Central memory CD8-positive, alpha-beta T cell (primary cell): ENCODE results near the gene NPHP3.
"Not testable (repeated sequence)": the region's sequence is repeated elsewhere in the genome, so short reads cannot be mapped to it uniquely, and the experiment has no call there.

Experiments used
- ATAC-seq: fragments of 150-1000 bp; cut with Tn5 transposase; replicated peaks from 2 replicates; pipeline ENCODE4 v1.10.0; 2022; ENCODE audit warnings: mild to moderate bottlenecking, moderate FRiP score, moderate number of reproducible peaks; ENCODE audit not compliant: poor library complexity, severe bottlenecking; ENCODE audit errors: extremely low read depth
- DNase-seq, 2 donors: peaks; one replicate each; pipeline ENCODE4 v3.0.0; 2021; ENCODE audit warnings: low spot score in 2 of 2
- H3K27ac Mint-ChIP-seq: one replicate; pipeline ENCODE4 v1.8.0; 2022; ENCODE audit warnings: low read depth, mild to moderate bottlenecking, moderate library complexity, mixed read lengths
- H3K27me3 Mint-ChIP-seq: one replicate; pipeline ENCODE4 v1.8.0; 2022; ENCODE audit warnings: mixed read lengths
- H3K36me3 Mint-ChIP-seq: one replicate; pipeline ENCODE4 v1.8.0; 2022; ENCODE audit warnings: mild to moderate bottlenecking, moderate library complexity, mixed read lengths; ENCODE audit not compliant: insufficient read depth
- H3K4me1 Mint-ChIP-seq: one replicate; pipeline ENCODE4 v1.8.0; 2022; ENCODE audit warnings: mixed read lengths
- H3K4me3 Mint-ChIP-seq: one replicate; pipeline ENCODE4 v1.8.0; 2022; ENCODE audit warnings: mild to moderate bottlenecking, moderate library complexity, mixed read lengths
- H3K9me3 Mint-ChIP-seq: one replicate; pipeline ENCODE4 v1.8.0; 2022; ENCODE audit warnings: mixed read lengths

Gene NPHP3

GRCh38 chr3:132655471-132655870 is 66.7 kb downstream of the NPHP3 start:
- no peaks in the 10 kb centered on the region for H3K27me3 Mint-ChIP-seq
- ATAC-seq (no peak), DNase-seq (no peak)
- no peak overlapping the region for H3K4me3 Mint-ChIP-seq
- no peaks in the 10 kb centered on the region for H3K9me3 Mint-ChIP-seq
- no peak overlapping the region for H3K27ac Mint-ChIP-seq
- peaks cover 21% of the 10 kb centered on the region for H3K4me1 Mint-ChIP-seq
- H3K36me3 Mint-ChIP-seq: peaks cover 8% of the 10 kb centered on the region

DNA sequence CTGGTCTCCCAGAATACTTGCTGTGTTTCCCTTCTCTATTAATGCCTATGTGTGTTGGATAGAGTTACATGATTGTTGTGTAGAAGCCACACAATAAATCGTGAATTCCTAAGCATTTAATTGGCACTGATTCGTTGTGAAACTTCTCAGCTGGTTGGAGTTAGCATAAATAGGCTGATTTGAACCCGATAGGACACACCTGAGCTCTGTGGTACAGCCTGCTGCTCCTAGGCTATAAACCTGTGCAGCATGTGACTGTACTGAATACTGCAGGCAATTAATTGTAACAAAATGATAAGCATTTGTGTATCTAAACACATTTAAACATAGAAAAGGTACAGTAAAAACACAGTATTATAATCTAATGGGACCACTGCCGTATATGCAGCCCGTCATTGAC is 67.5 kb downstream of the NPHP3 start:
- peaks cover 2% of the 10 kb centered on the region for H3K36me3 Mint-ChIP-seq
- DNase-seq (no peak), ATAC-seq (no peak)
- no peak overlapping the region for H3K27ac Mint-ChIP-seq
- H3K4me1 Mint-ChIP-seq: peaks cover 21% of the 10 kb centered on the region
- no peaks in the 10 kb centered on the region for H3K9me3 Mint-ChIP-seq
- H3K27me3 Mint-ChIP-seq: no peaks in the 10 kb centered on the region
- H3K4me3 Mint-ChIP-seq: no peak overlapping the region

GRCh38 chr3:132654190-132654589 is 68.0 kb downstream of the NPHP3 start:
- Mint-ChIP-seq H3K9me3 (no peaks in the 10 kb centered on the region), H3K27me3 (no peaks in the 10 kb centered on the region), H3K36me3 (no peaks in the 10 kb centered on the region), H3K4me1 (peaks cover 20% of the 10 kb centered on the region), H3K4me3 (no peak overlapping the region), H3K27ac (no peak overlapping the region)
- DNase-seq (no peak), ATAC-seq (no peak)

DNA sequence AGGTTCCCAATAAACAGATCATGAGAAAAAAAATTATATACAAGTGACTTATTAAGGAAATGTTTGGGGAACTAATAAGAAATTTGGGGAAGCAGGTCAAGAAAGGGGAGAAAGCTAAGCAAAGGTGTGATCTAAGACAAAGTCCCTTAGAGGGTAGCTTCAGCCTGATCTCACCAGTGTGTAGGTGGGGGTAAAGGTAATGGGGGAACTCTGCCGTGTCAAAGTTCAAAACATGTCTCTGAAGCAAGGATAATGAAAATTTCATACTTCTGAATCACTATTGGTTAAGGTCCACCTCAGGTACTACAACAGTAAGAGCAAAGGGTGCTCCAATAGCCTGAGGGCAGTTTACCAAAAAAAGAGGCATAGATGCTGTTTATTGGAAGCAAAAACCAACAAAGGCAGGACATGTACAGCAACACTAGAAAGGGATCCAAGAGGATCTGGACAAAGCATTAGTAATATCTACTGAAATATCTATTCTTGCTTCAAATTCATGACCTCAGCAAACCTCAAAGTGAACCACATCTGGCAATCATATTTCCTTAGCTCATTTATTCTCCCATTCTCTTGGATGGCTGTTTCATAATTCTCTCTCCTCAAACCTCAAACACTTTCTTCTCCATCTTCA is 69.5 kb downstream of the NPHP3 start:
- peaks cover 10% of the 10 kb centered on the region for H3K4me1 Mint-ChIP-seq
- no peaks in the 10 kb centered on the region for H3K9me3 Mint-ChIP-seq
- DNase-seq (no peak), ATAC-seq (no peak)
- H3K27me3 Mint-ChIP-seq: no peaks in the 10 kb centered on the region
- no peak overlapping the region for H3K27ac Mint-ChIP-seq
- no peak overlapping the region for H3K4me3 Mint-ChIP-seq
- H3K36me3 Mint-ChIP-seq: no peaks in the 10 kb centered on the region

- no peak for ATAC-seq
- Mint-ChIP-seq H3K4me1 (peaks cover 5% of the 10 kb centered on the region), H3K36me3 (no peaks in the 10 kb centered on the region), H3K27me3 (no peaks in the 10 kb centered on the region), H3K27ac (no peak overlapping the region), H3K9me3 (no peaks in the 10 kb centered on the region), H3K4me3 (no peak overlapping the region)
- DNase-seq: no peak
Measured at GRCh38 chr3:132650153-132650552, 72.1 kb downstream of the NPHP3 start.

DNA sequence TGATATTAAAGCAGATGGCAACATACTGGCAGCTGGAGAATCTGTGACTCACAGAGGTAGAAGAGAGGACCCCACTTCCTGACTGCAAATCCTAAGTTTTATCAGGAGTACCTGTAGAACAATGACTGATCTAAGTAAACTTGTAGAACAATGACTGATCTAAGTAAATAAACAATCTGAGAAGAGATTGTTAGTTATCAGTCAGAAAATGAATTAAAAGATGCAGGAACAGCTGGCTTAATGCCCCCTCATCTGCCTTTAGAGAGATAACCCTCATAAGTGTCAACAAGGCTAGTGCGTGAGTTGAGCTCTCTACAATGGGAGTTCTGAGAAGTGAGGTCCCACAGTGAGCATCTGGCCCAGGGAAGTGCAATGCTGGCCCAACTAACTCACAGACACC is 77.2 kb downstream of the NPHP3 start:
- H3K27me3 Mint-ChIP-seq: no peaks in the 10 kb centered on the region
- H3K9me3 Mint-ChIP-seq: no peaks in the 10 kb centered on the region
- ATAC-seq (no peak), DNase-seq (no peak)
- H3K4me3 Mint-ChIP-seq: no peak overlapping the region
- H3K27ac Mint-ChIP-seq: no peak overlapping the region
- H3K36me3 Mint-ChIP-seq: peaks cover 6% of the 10 kb centered on the region
- H3K4me1 Mint-ChIP-seq: peaks cover 5% of the 10 kb centered on the region

DNA sequence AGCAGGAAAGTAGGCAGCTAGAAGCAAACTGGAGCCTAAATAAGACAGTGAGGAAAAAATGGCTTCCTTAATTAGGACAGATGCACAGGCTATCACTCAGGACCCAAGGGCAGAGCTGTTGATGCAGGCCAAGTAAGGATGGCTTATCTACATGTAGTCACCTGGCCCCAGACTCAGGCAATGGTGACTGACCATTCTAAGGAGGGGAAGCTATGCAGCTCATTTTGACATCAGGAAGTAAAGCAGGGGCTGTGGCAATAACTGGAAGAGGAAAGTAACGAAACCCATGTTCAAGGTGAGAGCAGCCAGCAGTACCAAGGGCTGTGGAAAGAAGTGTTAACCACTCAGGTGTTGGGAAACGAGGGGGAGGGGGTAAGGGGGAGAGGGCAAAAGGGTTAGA is 78.8 kb downstream of the NPHP3 start:
- no peak overlapping the region for H3K27ac Mint-ChIP-seq
- no peaks in the 10 kb centered on the region for H3K27me3 Mint-ChIP-seq
- DNase-seq (no peak), ATAC-seq (no peak)
- H3K36me3 Mint-ChIP-seq: peaks cover 13% of the 10 kb centered on the region
- no peaks in the 10 kb centered on the region for H3K9me3 Mint-ChIP-seq
- H3K4me3 Mint-ChIP-seq: no peak overlapping the region
- peaks cover 5% of the 10 kb centered on the region for H3K4me1 Mint-ChIP-seq

GRCh38 chr3:132642539-132642847 is 79.7 kb downstream of the NPHP3 start:
- no peak for ATAC-seq
- Mint-ChIP-seq H3K27ac (no peak overlapping the region), H3K36me3 (peaks cover 14% of the 10 kb centered on the region), H3K4me1 (peaks cover 5% of the 10 kb centered on the region), H3K4me3 (no peak overlapping the region), H3K27me3 (no peaks in the 10 kb centered on the region), H3K9me3 (no peaks in the 10 kb centered on the region)
- DNase-seq: no peak

- Mint-ChIP-seq H3K9me3 (no peaks in the 10 kb centered on the region), H3K4me1 (peaks cover 5% of the 10 kb centered on the region), H3K36me3 (peaks cover 14% of the 10 kb centered on the region), H3K27ac (no peak overlapping the region), H3K27me3 (no peaks in the 10 kb centered on the region), H3K4me3 (no peak overlapping the region)
- DNase-seq (no peak), ATAC-seq (no peak)
Measured at GRCh38 chr3:132641837-132642538, 80.2 kb downstream of the NPHP3 start.

- H3K27me3 Mint-ChIP-seq, ATAC-seq, H3K27ac Mint-ChIP-seq, DNase-seq, H3K4me3 Mint-ChIP-seq, H3K9me3 Mint-ChIP-seq, H3K4me1 Mint-ChIP-seq: not testable (repeated sequence)
- peaks cover 14% of the 10 kb centered on the region for H3K36me3 Mint-ChIP-seq
Measured at GRCh38 chr3:132641427-132641826, 80.8 kb downstream of the NPHP3 start.

- H3K27ac Mint-ChIP-seq: no peak overlapping the region
- H3K27me3 Mint-ChIP-seq: no peaks in the 10 kb centered on the region
- H3K4me1 Mint-ChIP-seq: no peaks in the 10 kb centered on the region
- ATAC-seq (no peak), DNase-seq (no peak)
- peaks cover 17% of the 10 kb centered on the region for H3K36me3 Mint-ChIP-seq
- H3K9me3 Mint-ChIP-seq: no peaks in the 10 kb centered on the region
- H3K4me3 Mint-ChIP-seq: no peak overlapping the region
Measured at GRCh38 chr3:132638706-132639105, 83.5 kb downstream of the NPHP3 start.

GRCh38 chr3:132637590-132637989 is 84.6 kb downstream of the NPHP3 start:
- DNase-seq: no peak
- Mint-ChIP-seq H3K4me1 (no peaks in the 10 kb centered on the region), H3K27ac (no peak overlapping the region), H3K27me3 (no peaks in the 10 kb centered on the region), H3K4me3 (no peak overlapping the region), H3K36me3 (peaks cover 20% of the 10 kb centered on the region), H3K9me3 (no peaks in the 10 kb centered on the region)
- ATAC-seq: no peak

GRCh38 chr3:132635052-132635451 is 87.2 kb downstream of the NPHP3 start:
- no peak for DNase-seq
- no peaks in the 10 kb centered on the region for H3K27me3 Mint-ChIP-seq
- H3K36me3 Mint-ChIP-seq: peaks cover 20% of the 10 kb centered on the region
- no peak overlapping the region for H3K27ac Mint-ChIP-seq
- no peak overlapping the region for H3K4me3 Mint-ChIP-seq
- ATAC-seq: no peak
- no peaks in the 10 kb centered on the region for H3K9me3 Mint-ChIP-seq
- H3K4me1 Mint-ChIP-seq: no peaks in the 10 kb centered on the region
